SK-N-MC (cell line): ENCODE data around the gene SEC31A.

Experiments
- EZH2 ChIP-seq: fragments of 200-600 bp; sonication (generic); IDR thresholded peaks from one replicate; pipeline ENCODE4 v1.6.1; 2017; ENCODE audit warnings: antibody characterized with exemption
- FOXP2 ChIP-seq: optimal IDR thresholded peaks from 2 replicates; pipeline ENCODE3; 2011; ENCODE audit warnings: mild to moderate bottlenecking, moderate library complexity; ENCODE audit not compliant: insufficient read depth; ENCODE audit errors: extremely low read length, control extremely low read depth
- POLR2AphosphoS5 ChIP-seq: IDR thresholded peaks from 2 replicates; pipeline ENCODE4 v1.6.1; 2012; ENCODE audit warnings: mild to moderate bottlenecking, low read depth, low read length, borderline replicate concordance

DNA sequence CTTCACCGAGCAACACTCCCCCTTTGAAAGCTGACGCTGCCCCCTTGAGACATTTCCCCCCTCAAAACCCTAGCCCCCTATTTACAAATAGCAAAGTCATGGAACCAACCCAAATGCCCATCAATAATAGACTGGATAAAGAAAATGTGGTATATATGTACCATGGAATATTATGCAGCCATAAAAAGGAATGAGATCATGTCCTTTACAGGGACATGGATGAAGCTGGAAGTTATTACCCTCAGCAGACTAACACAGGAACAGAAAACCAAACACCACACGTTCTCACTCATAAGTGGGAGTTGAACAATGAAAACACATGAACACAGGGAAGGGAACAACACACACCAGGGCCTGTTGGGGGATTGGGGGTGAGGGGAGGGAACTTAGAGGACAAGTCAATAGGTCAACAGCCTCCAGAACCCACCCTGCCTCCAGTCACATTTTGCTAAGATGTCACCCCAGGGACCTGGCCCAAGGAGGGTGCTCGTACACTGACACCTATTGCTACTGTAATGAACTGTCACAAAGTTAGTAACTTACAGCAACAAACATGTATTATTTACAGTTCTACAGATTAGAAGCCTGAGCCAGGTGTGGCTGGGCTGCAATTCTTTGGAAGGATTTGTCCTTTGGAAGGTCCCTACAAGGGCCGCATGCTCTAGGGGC, 113.0 kb downstream of the SEC31A start:
- TF ChIP-seq POLR2AphosphoS5 (no peak), EZH2 (no peak), FOXP2 (no peak)
